Loucy (cell line): ENCODE results near the gene CHRND.

ENCODE experiments used
- H2AFZ ChIP-seq: fragments of 200-600 bp; sonication (generic); 2 replicates; pipeline ENCODE4 v1.6.0; 2016; ENCODE audit warnings: antibody characterized with exemption, mild to moderate bottlenecking, low read length, moderate library complexity
- H3F3A ChIP-seq: fragments of 200-600 bp; 2 replicates; pipeline ENCODE4 v1.6.0; 2016; ENCODE audit warnings: antibody characterized with exemption, low read depth, mild to moderate bottlenecking
- H3K27me3 ChIP-seq: fragments of 200-600 bp; sonication (generic); 2 replicates; pipeline ENCODE4 v1.6.1; 2014; ENCODE audit warnings: low read length, mild to moderate bottlenecking; ENCODE audit not compliant: insufficient read depth, poor library complexity, severe bottlenecking
- H3K36me3 ChIP-seq: fragments of 200-600 bp; sonication (generic); 2 replicates; pipeline ENCODE4 v1.6.1; 2016; ENCODE audit warnings: low read length; ENCODE audit not compliant: insufficient read depth
- H3K4me1 ChIP-seq: fragments of 200-600 bp; sonication (generic); 2 replicates; pipeline ENCODE4 v1.5.1; 2014; ENCODE audit warnings: low read length, mild to moderate bottlenecking; ENCODE audit not compliant: insufficient read depth, poor library complexity, severe bottlenecking
- H3K4me2 ChIP-seq: fragments of 200-600 bp; sonication (generic); 2 replicates; pipeline ENCODE4 v1.6.0; 2014; ENCODE audit warnings: antibody characterized with exemption, low read length, low read depth, mild to moderate bottlenecking; ENCODE audit not compliant: poor library complexity, severe bottlenecking
- H3K4me3 ChIP-seq: fragments of 200-600 bp; sonication (generic); 2 replicates; pipeline ENCODE4 v1.5.1; 2014; ENCODE audit warnings: low read length, mild to moderate bottlenecking, mixed read lengths; ENCODE audit not compliant: poor library complexity, severe bottlenecking
- H3K79me2 ChIP-seq: fragments of 200-600 bp; sonication (generic); 2 replicates; pipeline ENCODE4 v1.6.1; 2014; ENCODE audit warnings: low read length; ENCODE audit not compliant: insufficient read depth
- H3K9ac ChIP-seq: fragments of 200-600 bp; sonication (generic); 2 replicates; pipeline ENCODE4 v1.6.0; 2014; ENCODE audit warnings: mild to moderate bottlenecking, low read depth, low read length, moderate library complexity; ENCODE audit not compliant: poor library complexity, severe bottlenecking
- H3K9me2 ChIP-seq: fragments of 200-600 bp; sonication (generic); replicated peaks from 2 replicates; pipeline ENCODE4 v1.6.1; 2016; ENCODE audit warnings: low read depth, low read length, mixed read lengths
- H3K9me3 ChIP-seq: fragments of 200-600 bp; sonication (generic); 2 replicates; pipeline ENCODE4 v1.6.1; 2014; ENCODE audit warnings: mild to moderate bottlenecking, antibody characterized with exemption, low read length, low read depth; ENCODE audit not compliant: insufficient read depth
- H4K20me1 ChIP-seq: fragments of 200-600 bp; sonication (generic); 2 replicates; pipeline ENCODE4 v1.6.0; 2014; ENCODE audit warnings: antibody characterized with exemption, low read length, mild to moderate bottlenecking; ENCODE audit not compliant: insufficient read depth, poor library complexity, severe bottlenecking
- EZH2phosphoT487 ChIP-seq: fragments of 200-600 bp; IDR thresholded peaks from 2 replicates; pipeline ENCODE4 v1.6.1; 2018; ENCODE audit warnings: antibody characterized with exemption, mild to moderate bottlenecking, moderate library complexity, borderline replicate concordance
- TF ChIP-seq, protein P1 (sequence below): fragments of 200-600 bp; sonication (generic); conservative IDR thresholded peaks from 2 replicates; pipeline ENCODE4 v1.5.1; 2014; ENCODE audit warnings: mild to moderate bottlenecking, antibody characterized with exemption, low read length

CHRND gene

DNA sequence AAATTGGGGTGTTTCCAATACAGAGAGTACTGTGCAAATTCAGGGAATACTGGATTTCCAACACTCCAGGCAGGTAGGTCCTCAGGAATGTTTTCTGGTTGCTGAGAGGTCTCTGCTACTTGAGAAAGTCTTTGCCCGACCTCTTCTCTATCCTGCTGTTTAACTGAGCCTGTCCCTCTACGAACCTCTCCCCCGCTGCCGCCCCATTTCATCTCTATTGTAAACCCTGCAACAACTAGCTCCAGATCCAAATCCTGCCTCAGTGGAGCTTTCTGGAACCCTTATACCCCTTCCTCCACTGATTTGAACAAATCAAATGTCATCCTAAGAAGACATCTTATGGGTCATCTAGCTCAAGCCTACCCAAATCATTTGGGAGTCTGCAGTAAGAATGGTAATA, 25.8 kb downstream of the CHRND start:
- peaks cover 46% of the 10 kb centered on the region for H3K4me1 ChIP-seq
- TF ChIP-seq, protein P1, sequence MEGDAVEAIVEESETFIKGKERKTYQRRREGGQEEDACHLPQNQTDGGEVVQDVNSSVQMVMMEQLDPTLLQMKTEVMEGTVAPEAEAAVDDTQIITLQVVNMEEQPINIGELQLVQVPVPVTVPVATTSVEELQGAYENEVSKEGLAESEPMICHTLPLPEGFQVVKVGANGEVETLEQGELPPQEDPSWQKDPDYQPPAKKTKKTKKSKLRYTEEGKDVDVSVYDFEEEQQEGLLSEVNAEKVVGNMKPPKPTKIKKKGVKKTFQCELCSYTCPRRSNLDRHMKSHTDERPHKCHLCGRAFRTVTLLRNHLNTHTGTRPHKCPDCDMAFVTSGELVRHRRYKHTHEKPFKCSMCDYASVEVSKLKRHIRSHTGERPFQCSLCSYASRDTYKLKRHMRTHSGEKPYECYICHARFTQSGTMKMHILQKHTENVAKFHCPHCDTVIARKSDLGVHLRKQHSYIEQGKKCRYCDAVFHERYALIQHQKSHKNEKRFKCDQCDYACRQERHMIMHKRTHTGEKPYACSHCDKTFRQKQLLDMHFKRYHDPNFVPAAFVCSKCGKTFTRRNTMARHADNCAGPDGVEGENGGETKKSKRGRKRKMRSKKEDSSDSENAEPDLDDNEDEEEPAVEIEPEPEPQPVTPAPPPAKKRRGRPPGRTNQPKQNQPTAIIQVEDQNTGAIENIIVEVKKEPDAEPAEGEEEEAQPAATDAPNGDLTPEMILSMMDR, result no peak
- TF ChIP-seq EZH2phosphoT487, result no peak
- H3K4me2 ChIP-seq, result peak overlapping the region; percentile 95
- no peak overlapping the region for H2AFZ ChIP-seq
- peaks cover 5% of the 10 kb centered on the region; the same call in 1 of the 2 replicates for H3K36me3 ChIP-seq
- H3K4me3 ChIP-seq, result peak overlapping the region; percentile 88
- H3K9me2 ChIP-seq, result no peaks in the 10 kb centered on the region
- H3K9me3 ChIP-seq, result peaks cover 3% of the 10 kb centered on the region; the same call in 1 of the 2 replicates
- peak overlapping the region; percentile 93 for H3K9ac ChIP-seq
- no peaks in the 10 kb centered on the region for H3F3A ChIP-seq
- H3K27me3 ChIP-seq, result no peaks in the 10 kb centered on the region
- H3K79me2 ChIP-seq, result peaks cover 64% of the 10 kb centered on the region
- H4K20me1 ChIP-seq, result peaks cover 28% of the 10 kb centered on the region

DNA sequence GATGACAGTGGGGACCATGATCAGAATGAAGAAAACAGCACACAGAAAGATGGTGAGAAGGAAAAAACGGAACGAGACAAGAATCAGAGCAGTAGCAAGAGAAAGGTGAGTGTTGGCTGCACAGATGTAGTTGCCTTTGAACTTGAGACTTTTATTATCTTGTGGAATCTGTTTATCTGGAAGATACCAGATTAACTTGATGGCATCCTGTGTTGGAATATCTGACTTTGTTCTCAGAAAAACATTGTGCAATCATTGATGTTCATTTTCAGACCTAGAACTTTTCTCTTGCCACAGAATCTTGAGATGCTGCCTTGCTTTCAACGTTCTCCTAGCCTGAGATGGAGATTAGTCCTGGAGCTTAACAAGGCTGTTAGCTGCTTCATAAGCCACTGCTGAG, 30.5 kb downstream of the CHRND start:
- no peak for TF ChIP-seq EZH2phosphoT487
- TF ChIP-seq, protein P1, result no peak
- peaks cover 41% of the 10 kb centered on the region for H3K79me2 ChIP-seq
- peaks cover 41% of the 10 kb centered on the region for H3K4me1 ChIP-seq
- no peaks in the 10 kb centered on the region for H3K9me3 ChIP-seq
- H3K9me2 ChIP-seq, result no peaks in the 10 kb centered on the region
- H2AFZ ChIP-seq, result no peak overlapping the region
- H3K9ac ChIP-seq, result no peak overlapping the region
- no peak overlapping the region for H3K4me3 ChIP-seq
- H3K27me3 ChIP-seq, result no peaks in the 10 kb centered on the region
- H3K36me3 ChIP-seq, result peaks cover 39% of the 10 kb centered on the region; the same call in 1 of the 2 replicates
- H3K4me2 ChIP-seq, result peak overlapping the region; percentile 8
- H3F3A ChIP-seq, result no peaks in the 10 kb centered on the region
- H4K20me1 ChIP-seq, result peaks cover 21% of the 10 kb centered on the region

DNA sequence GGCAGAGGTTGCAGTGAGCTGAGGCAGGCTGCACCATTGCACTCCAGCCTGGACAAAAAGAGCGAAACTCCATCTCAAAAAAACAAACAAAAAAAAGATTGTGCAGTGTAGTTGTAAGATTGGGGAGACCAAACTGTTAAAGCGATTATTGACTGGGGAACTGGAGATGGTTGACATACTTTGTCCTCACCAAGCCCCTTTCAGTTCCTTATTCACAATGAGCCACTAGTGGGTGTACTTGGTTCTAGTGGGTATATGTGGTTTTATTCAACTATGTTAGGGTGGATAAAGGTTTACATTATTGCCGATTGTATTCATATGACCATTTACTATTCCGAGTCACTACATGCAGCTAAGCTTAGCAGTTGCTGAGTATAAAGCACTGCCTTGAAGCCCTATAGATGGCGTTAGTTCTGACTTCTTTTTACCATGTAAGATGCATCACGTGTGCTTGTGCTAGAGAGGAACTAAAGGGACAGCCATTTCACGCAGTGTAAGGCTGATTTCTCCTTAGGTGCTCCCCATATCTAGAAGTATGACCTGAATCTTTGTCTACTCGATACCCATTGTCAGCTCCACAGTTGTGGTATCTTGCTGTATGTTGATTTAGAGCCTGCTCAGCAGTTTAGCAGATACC, 36.7 kb downstream of the CHRND start:
- H3K9ac ChIP-seq, result no peak overlapping the region
- no peaks in the 10 kb centered on the region for H3K79me2 ChIP-seq
- H3K27me3 ChIP-seq, result no peaks in the 10 kb centered on the region
- H4K20me1 ChIP-seq, result no peaks in the 10 kb centered on the region
- H3K9me3 ChIP-seq, result no peaks in the 10 kb centered on the region
- H3F3A ChIP-seq, result no peaks in the 10 kb centered on the region
- no peaks in the 10 kb centered on the region for H3K4me1 ChIP-seq
- TF ChIP-seq, protein P1, result no peak; the same call in 1 of the 2 replicates
- no peak for TF ChIP-seq EZH2phosphoT487
- no peak overlapping the region for H2AFZ ChIP-seq
- H3K4me2 ChIP-seq, result no peak overlapping the region
- H3K36me3 ChIP-seq, result peaks cover 62% of the 10 kb centered on the region; the same call in 1 of the 2 replicates
- no peak overlapping the region for H3K4me3 ChIP-seq
- H3K9me2 ChIP-seq, result no peaks in the 10 kb centered on the region
